IPS-NIHi7 (cell line): ENCODE results near the gene ZNF227.
"Not testable (repeated sequence)": the region's sequence is repeated elsewhere in the genome, so short reads cannot be mapped to it uniquely, and the experiment has no call there.

Experiments
- DNase-seq: peaks from one replicate; pipeline ENCODE4 v3.0.0; 2012; ENCODE audit warnings: mixed read lengths; ENCODE audit errors: extremely low spot score

Gene ZNF227

GRCh38 chr19:44212250-44212865, at the start of gene ZNF227:
ZNF227 (plus strand) TSS chr19:44212532; CDS start chr19:44217793, 5,261 bp downstream.
- DNase-seq = peak; percentile 89

GRCh38 chr19:44163789-44164188, 48.5 kb upstream of the ZNF227 start:
- DNase-seq = no peak

GRCh38 chr19:44164327-44164672, 48.0 kb upstream of the ZNF227 start:
- no peak for DNase-seq

GRCh38 chr19:44164673-44165512, 47.4 kb upstream of the ZNF227 start, which contains the start of gene ZNF226:
ZNF226 (plus strand) TSS chr19:44165100; CDS start chr19:44170081, 4,981 bp downstream.
- peak; percentile 96 for DNase-seq

- DNase-seq = not testable (repeated sequence)
These were observed 41.7 kb upstream of the ZNF227 start for GRCh38 chr19:44170660-44171059.

GRCh38 chr19:44176590-44176989, 35.7 kb upstream of the ZNF227 start:
- DNase-seq = no peak

- DNase-seq = no peak
These were observed 31.4 kb upstream of the ZNF227 start for GRCh38 chr19:44180968-44181367.

- no peak for DNase-seq
These were observed 30.2 kb upstream of the ZNF227 start for GRCh38 chr19:44182145-44182544.

GRCh38 chr19:44190020-44190419, 22.3 kb upstream of the ZNF227 start:
- no peak for DNase-seq

- no peak for DNase-seq
These were observed 20.2 kb upstream of the ZNF227 start for GRCh38 chr19:44192127-44192526.

- DNase-seq = no peak
These were observed 15.6 kb upstream of the ZNF227 start for GRCh38 chr19:44196772-44197171.

- DNase-seq = no peak
These were observed 9.9 kb upstream of the ZNF227 start for GRCh38 chr19:44202470-44202869.

GRCh38 chr19:44202974-44203373, 9.4 kb upstream of the ZNF227 start:
- DNase-seq = no peak

GRCh38 chr19:44203877-44204276, 8.5 kb upstream of the ZNF227 start:
- not testable (repeated sequence) for DNase-seq

- DNase-seq = no peak
These were observed 7.6 kb upstream of the ZNF227 start for GRCh38 chr19:44204772-44205171.

GRCh38 chr19:44207126-44207803, 5.1 kb upstream of the ZNF227 start:
- peak; percentile 86 for DNase-seq

GRCh38 chr19:44212866-44213346, 574 bp downstream of the ZNF227 start:
- DNase-seq = peak; percentile 50

- DNase-seq = not testable (repeated sequence)
These were observed 7.6 kb downstream of the ZNF227 start for GRCh38 chr19:44219926-44220325.

- DNase-seq = not testable (repeated sequence)
These were observed 8.4 kb downstream of the ZNF227 start for GRCh38 chr19:44220761-44221160.

- DNase-seq = not testable (repeated sequence)
These were observed 9.0 kb downstream of the ZNF227 start for GRCh38 chr19:44221291-44221690.

- no peak for DNase-seq
These were observed 16.0 kb downstream of the ZNF227 start for GRCh38 chr19:44228318-44228717.

GRCh38 chr19:44232867-44233266, 20.5 kb downstream of the ZNF227 start:
- DNase-seq = no peak
